GM21381 (cell line): Measurements from ENCODE around the gene TCTN2.
A peak's percentile ranks its signal among the peaks of the same experiment; 100 is the strongest.

Experiments
- ATAC-seq: cut with Tn5 transposase; IDR thresholded peaks from one replicate; pipeline ENCODE4 v1.9.1; 2021; ENCODE audit warnings: mild to moderate bottlenecking, moderate library complexity; ENCODE audit not compliant: unreplicated experiment

The TCTN2 gene

GRCh38 chr12:123683964-123684363 lies 13.1 kb downstream of the TCTN2 start:
- no peak for ATAC-seq

GRCh38 chr12:123686636-123687190 lies 15.8 kb downstream of the TCTN2 start:
- no peak for ATAC-seq

GRCh38 chr12:123690191-123690840 lies 19.4 kb downstream of the TCTN2 start:
- ATAC-seq, result no peak

GRCh38 chr12:123696207-123696606 lies 25.3 kb downstream of the TCTN2 start:
- no peak for ATAC-seq

- ATAC-seq, result no peak
These were observed 25.7 kb downstream of the TCTN2 start for GRCh38 chr12:123696646-123697045.

- ATAC-seq, result no peak
These were observed 35.0 kb downstream of the TCTN2 start for GRCh38 chr12:123705935-123706334.

GRCh38 chr12:123707466-123707865 lies 36.6 kb downstream of the TCTN2 start:
- ATAC-seq, result no peak

- no peak for ATAC-seq
These were observed 41.9 kb downstream of the TCTN2 start for GRCh38 chr12:123712780-123713319.

GRCh38 chr12:123713398-123713797 lies 42.5 kb downstream of the TCTN2 start:
- ATAC-seq, result no peak

- ATAC-seq, result peak; percentile 29
These were observed 43.1 kb downstream of the TCTN2 start for GRCh38 chr12:123713823-123714585.

GRCh38 chr12:123715195-123715594 lies 44.3 kb downstream of the TCTN2 start:
- no peak for ATAC-seq

GRCh38 chr12:123717350-123717749 lies 46.4 kb downstream of the TCTN2 start:
- no peak for ATAC-seq

- no peak for ATAC-seq
These were observed 49.4 kb downstream of the TCTN2 start for GRCh38 chr12:123720141-123720814.

- no peak for ATAC-seq
These were observed 50.3 kb downstream of the TCTN2 start for GRCh38 chr12:123721245-123721644.

GRCh38 chr12:123723011-123723410 lies 52.1 kb downstream of the TCTN2 start:
- ATAC-seq, result no peak

GRCh38 chr12:123723765-123724164 lies 52.9 kb downstream of the TCTN2 start:
- ATAC-seq, result no peak

- ATAC-seq, result no peak
These were observed 55.3 kb downstream of the TCTN2 start for GRCh38 chr12:123726244-123726643.

GRCh38 chr12:123726962-123727361 lies 56.0 kb downstream of the TCTN2 start:
- no peak for ATAC-seq

- no peak for ATAC-seq
These were observed 57.0 kb downstream of the TCTN2 start for GRCh38 chr12:123727878-123728277.

GRCh38 chr12:123731596-123731995 lies 60.7 kb downstream of the TCTN2 start:
- ATAC-seq, result no peak

- ATAC-seq, result no peak
These were observed 61.3 kb downstream of the TCTN2 start for GRCh38 chr12:123732251-123732650.
